ENCODE data around the gene DNAH1.

The DNAH1 gene

GRCh38 chr3:52447512-52448355 is 131.6 kb downstream of the DNAH1 start:
- no peak for DNase-seq (ENCODE audit: low read depth)
